ENCODE data around the gene LRP10. TPM values are rescaled to one million over a fixed set of nuclear protein-coding genes. Genes with fewer than 3 reads are reported as not detected.

Gene LRP10
- total RNA-seq, 1 donor from 2014 or later: 0.92 TPM

DNA sequence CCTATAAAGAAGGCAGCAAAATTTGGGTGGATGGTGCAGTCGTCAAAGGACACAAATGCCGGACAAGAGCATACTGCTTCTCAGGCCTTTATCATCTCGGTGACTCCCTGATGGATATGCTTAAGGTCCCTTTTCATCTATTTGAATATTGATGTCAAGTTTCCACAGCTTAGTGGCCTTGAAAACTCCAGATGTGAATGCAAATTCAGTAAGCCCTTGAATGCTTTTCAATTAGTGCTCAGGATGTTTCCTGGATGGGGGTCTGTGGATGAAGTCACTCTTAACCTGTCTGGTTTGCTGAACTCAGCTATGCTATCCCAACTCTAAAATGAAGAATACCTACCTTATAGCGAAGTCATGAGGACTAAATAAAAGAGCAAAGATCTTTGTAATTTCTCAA is 22.2 kb downstream of the LRP10 start:
- Histone ChIP-seq H3F3A (ENCODE audit: low read depth) (peaks cover 3% of the 10 kb centered on the region), H3K79me2 (ENCODE audit: low read depth) (no peaks in the 10 kb centered on the region), H4K20me1 (ENCODE audit: low read depth) (no peaks in the 10 kb centered on the region), H3K36me3 (no peaks in the 10 kb centered on the region), H3K27me3 (no peaks in the 10 kb centered on the region), H3K4me2 (no peak overlapping the region), H3K9ac (peak overlapping the region; percentile 13), H3K9me3 (ENCODE audit: low read depth) (no peaks in the 10 kb centered on the region), H3K4me1 (no peaks in the 10 kb centered on the region), H3K27ac (no peak overlapping the region), H3K4me3 (no peak overlapping the region), H2AFZ (replicated peaks) (no peak overlapping the region)
- Mint-ChIP-seq H3K9me3 (no peaks in the 10 kb centered on the region), H3K27me3 (ENCODE audit: insufficient read depth, low read depth) (peaks cover 6% of the 10 kb centered on the region), H3K36me3 (peaks cover 4% of the 10 kb centered on the region), H3K4me3 (no peak overlapping the region), H3K4me1 (peaks cover 7% of the 10 kb centered on the region), H3K27ac (no peak overlapping the region)
- TF ChIP-seq EZH2phosphoT487 (IDR thresholded peaks at IDR 0.05) (no peak), EZH2 (IDR thresholded peaks at IDR 0.05) (no peak)
- TF ChIP-seq, protein P1, sequence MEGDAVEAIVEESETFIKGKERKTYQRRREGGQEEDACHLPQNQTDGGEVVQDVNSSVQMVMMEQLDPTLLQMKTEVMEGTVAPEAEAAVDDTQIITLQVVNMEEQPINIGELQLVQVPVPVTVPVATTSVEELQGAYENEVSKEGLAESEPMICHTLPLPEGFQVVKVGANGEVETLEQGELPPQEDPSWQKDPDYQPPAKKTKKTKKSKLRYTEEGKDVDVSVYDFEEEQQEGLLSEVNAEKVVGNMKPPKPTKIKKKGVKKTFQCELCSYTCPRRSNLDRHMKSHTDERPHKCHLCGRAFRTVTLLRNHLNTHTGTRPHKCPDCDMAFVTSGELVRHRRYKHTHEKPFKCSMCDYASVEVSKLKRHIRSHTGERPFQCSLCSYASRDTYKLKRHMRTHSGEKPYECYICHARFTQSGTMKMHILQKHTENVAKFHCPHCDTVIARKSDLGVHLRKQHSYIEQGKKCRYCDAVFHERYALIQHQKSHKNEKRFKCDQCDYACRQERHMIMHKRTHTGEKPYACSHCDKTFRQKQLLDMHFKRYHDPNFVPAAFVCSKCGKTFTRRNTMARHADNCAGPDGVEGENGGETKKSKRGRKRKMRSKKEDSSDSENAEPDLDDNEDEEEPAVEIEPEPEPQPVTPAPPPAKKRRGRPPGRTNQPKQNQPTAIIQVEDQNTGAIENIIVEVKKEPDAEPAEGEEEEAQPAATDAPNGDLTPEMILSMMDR (IDR thresholded peaks at IDR 0.05): no peak
- DNase-seq (ENCODE audit: low spot score): no peak

DNA sequence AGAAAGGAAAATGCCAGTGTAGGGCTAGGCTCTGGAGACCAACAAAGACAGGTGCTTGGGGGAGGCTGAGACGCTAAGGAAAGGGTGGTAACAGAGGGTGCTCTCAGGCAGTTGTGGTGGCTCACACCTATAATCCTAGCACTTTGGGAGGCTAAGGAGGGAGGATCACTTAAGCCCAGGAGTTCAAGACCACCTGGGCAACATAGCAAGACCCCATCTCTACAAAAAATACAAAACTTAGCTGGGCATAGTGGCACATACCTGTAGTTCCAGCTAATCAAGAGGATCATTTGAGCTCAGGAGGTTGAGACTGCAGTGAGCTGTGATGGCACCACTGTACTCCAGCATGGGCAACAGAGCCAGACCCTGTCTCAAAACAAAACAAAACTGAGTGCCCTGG is 23.9 kb downstream of the LRP10 start:
- Mint-ChIP-seq H3K27ac (no peak overlapping the region), H3K36me3 (peaks cover 5% of the 10 kb centered on the region), H3K27me3 (ENCODE audit: insufficient read depth, low read depth) (peaks cover 3% of the 10 kb centered on the region), H3K4me1 (peaks cover 10% of the 10 kb centered on the region), H3K4me3 (no peak overlapping the region), H3K9me3 (no peaks in the 10 kb centered on the region)
- no peak for DNase-seq (ENCODE audit: low spot score)
- H3K9me3 ChIP-seq (ENCODE audit: low read depth): no peaks in the 10 kb centered on the region
- no peaks in the 10 kb centered on the region for H3K27me3 ChIP-seq
- H3K4me2 ChIP-seq: no peak overlapping the region
- H3K9ac ChIP-seq: no peak overlapping the region
- peaks cover 20% of the 10 kb centered on the region for H3F3A ChIP-seq (ENCODE audit: low read depth)
- no peaks in the 10 kb centered on the region for H3K79me2 ChIP-seq (ENCODE audit: low read depth)
- peaks cover 10% of the 10 kb centered on the region for H3K4me1 ChIP-seq
- no peak overlapping the region for H3K4me3 ChIP-seq
- no peaks in the 10 kb centered on the region for H3K36me3 ChIP-seq
- no peak overlapping the region for H2AFZ ChIP-seq (replicated peaks)
- H3K27ac ChIP-seq: no peak overlapping the region
- H4K20me1 ChIP-seq (ENCODE audit: low read depth): peaks cover 10% of the 10 kb centered on the region
- TF ChIP-seq, protein P1 (IDR thresholded peaks at IDR 0.05): no peak
- no peak for TF ChIP-seq EZH2 (IDR thresholded peaks at IDR 0.05)

DNA sequence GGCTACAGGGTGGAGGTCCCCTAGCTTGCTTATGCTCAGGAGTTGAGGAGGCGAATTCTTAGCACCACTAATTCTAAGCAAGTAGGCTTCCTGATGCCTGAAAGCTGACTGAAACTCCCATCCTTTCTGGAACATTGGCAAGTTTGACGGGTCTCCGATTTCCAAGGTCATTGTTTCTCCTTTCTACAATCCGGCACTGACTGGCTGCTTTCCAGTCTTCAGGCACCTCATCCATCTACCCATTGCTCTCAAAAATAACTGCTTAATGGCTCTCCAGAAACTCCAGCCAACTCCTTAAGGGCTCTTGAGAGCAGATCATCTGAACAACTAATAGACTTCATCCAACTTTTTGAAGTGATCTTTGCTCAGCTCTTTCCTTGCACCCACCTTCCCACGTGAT is 24.8 kb downstream of the LRP10 start:
- Histone ChIP-seq H3K27ac (no peak overlapping the region), H4K20me1 (ENCODE audit: low read depth) (peaks cover 10% of the 10 kb centered on the region), H3F3A (ENCODE audit: low read depth) (peaks cover 30% of the 10 kb centered on the region), H3K4me3 (no peak overlapping the region), H3K27me3 (no peaks in the 10 kb centered on the region), H3K79me2 (ENCODE audit: low read depth) (no peaks in the 10 kb centered on the region), H3K9me3 (ENCODE audit: low read depth) (no peaks in the 10 kb centered on the region), H3K36me3 (no peaks in the 10 kb centered on the region), H3K9ac (no peak overlapping the region), H3K4me1 (peaks cover 10% of the 10 kb centered on the region), H3K4me2 (no peak overlapping the region), H2AFZ (replicated peaks) (no peak overlapping the region)
- Mint-ChIP-seq H3K4me1 (peaks cover 11% of the 10 kb centered on the region), H3K27me3 (ENCODE audit: insufficient read depth, low read depth) (peaks cover 3% of the 10 kb centered on the region), H3K9me3 (no peaks in the 10 kb centered on the region), H3K27ac (no peak overlapping the region), H3K36me3 (peaks cover 13% of the 10 kb centered on the region), H3K4me3 (no peak overlapping the region)
- TF ChIP-seq, protein P1 (IDR thresholded peaks at IDR 0.05): no peak
- TF ChIP-seq EZH2phosphoT487 (IDR thresholded peaks at IDR 0.05): no peak
- no peak for TF ChIP-seq EZH2 (IDR thresholded peaks at IDR 0.05)
- no peak for DNase-seq (ENCODE audit: low spot score)

Measured in neural progenitor cell (in vitro differentiated cells).